IPS DF 19.7 (cell line): ENCODE results near the gene ADM5.

ENCODE experiments used
- DNase-seq: peaks from one replicate; pipeline ENCODE4 v3.0.0-alpha.2; 2013; ENCODE audit warnings: low read depth, low spot score

Gene ADM5

DNA sequence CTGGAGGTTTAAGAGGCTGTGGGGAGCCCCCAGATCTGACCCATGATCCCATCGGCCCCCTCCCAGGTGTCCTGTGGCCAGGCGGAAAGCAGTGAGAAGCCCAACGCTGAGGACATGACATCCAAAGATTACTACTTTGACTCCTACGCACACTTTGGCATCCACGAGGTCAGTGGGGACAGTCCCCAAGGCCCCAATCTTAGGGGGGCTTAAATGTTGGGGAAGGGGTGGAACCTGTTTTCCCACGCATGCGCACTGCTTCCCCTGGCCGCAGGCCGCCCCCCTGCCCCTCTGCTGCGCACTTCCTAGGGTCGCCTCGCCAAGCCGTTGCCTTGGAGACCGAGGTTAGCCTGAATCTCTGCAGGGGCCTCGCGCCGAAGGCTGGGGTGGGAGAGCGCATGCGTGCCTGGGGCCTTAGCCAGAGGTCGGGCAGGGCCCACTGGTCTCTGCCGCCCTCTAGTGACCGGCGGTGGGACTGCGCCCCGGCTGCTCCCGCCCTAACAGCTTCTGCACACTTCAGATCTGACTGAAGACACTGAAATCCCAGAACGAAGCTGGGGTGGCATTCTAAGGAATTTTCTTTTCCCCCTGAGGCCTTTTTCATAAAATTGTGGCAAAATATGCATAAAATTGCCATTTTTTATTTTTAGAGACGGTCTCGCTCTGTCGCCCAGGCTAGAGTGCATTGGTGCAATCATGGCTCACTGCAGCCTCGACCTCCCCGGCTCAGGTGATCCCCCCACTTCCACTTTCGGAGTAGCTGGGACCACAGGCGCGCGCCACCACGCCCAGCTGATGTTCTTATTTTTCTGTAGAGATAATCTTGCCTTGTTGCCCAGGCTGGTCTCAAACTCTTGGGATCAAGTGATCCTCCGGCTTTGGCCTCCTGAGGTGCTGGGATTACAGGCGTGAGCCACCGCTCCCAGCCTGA is 8.7 kb upstream of the ADM5 start:
- no peak for DNase-seq

DNA sequence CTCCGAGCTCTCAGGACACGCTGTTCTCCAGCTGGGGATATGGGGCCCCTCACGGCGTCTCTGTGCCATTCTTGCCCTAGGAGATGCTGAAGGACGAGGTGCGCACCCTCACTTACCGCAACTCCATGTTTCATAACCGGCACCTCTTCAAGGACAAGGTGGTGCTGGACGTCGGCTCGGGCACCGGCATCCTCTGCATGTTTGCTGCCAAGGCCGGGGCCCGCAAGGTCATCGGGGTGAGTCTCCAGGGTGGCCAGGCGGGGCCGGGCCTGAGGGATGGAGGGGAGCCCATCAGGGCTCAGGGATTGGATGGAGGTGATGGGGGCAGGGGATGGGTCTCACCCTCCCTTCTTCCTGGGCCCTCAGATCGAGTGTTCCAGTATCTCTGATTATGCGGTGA is 7.6 kb upstream of the ADM5 start:
- DNase-seq = no peak

DNA sequence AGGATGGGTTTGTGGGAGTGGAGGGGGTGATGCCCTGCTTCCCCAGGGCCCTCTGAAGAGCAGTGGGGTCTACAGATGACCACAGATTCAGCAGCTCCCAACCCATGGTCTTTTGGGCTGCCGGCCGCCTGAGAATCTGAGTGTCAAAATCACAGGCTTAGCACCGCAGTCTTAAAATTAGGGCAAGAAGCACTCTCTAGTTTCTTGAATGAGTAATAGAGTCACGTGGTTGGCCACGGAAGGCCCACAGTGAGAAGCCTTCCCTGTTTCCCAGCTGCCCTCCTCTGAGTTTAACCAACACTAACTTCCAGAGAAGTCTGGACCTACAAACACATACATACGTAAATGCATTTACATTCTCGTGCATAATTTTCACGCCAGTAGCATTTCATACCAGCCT is 7.1 kb upstream of the ADM5 start:
- no peak for DNase-seq

DNA sequence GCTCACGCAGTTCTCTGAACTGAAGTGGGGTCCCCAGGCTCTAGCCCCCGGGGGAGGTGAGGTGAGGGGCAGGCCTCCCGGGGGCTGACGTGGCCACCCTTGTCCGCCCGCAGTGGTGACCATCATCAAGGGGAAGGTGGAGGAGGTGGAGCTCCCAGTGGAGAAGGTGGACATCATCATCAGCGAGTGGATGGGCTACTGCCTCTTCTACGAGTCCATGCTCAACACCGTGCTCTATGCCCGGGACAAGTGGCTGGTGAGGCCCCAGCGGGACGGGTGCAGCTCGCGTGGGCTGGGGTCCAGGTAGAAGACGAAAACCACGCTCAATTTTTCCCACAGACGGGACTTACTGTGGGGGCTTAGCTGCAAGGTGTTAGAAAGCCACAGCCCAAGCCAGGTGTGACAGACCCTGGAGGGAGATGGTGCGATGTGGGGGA is 5.6 kb upstream of the ADM5 start:
- no peak for DNase-seq

DNA sequence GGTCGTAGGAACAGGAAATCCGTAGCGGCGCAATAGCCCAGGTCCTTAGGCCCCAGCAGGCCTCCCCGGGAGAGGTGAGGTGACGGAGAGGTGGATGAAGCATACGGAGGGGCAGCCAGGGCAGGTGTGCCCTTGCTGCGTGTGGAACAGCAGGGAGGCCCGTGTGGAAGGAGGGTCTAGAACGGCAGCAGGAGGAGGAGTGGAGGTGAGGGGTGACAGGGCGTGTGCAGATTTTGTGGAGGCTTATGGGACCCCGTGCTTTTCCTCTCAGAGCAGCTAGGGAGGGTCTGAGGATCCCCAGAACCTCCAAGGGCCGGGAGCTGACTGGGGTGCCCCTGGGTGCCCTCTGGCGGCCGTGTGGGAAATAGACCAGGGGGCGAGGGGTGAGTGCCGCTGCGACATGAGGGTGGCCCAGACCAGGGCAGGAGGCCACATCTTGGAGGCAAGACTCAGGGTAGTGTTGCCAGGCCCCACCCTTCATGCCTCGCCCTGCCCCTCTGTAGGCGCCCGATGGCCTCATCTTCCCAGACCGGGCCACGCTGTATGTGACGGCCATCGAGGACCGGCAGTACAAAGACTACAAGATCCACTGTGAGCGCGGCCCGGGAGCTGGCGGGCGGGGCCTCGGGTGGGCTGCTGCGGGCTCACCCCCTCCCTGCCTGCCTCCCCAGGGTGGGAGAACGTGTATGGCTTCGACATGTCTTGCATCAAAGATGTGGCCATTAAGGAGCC is 5.0 kb upstream of the ADM5 start:
- DNase-seq = no peak

DNA sequence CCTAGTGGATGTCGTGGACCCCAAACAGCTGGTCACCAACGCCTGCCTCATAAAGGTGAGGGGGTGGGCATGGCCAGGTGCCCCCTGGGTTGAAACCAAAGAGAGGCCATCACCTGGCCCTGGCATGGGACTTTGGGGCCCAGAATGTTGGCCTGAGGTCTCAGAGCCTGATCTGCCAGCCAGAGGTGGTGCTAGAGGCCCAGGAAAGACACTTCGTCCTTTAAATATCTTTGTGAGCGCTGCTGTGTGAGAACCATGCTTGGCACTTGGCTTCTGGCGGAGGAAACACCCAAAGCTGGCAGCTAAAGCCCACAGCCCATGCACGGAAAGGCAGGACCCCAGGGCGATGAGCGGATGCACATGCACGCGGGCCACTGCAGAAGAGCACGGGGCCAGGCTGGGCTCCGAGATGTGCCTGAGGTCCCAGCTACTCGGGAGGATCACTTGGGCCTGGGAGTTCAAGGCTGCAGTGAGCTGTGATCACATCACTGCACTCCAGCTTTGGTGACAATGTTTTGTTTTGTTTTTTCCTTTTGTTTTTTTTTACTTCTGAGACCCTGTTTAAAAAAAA is 4.3 kb upstream of the ADM5 start:
- DNase-seq = no peak

DNA sequence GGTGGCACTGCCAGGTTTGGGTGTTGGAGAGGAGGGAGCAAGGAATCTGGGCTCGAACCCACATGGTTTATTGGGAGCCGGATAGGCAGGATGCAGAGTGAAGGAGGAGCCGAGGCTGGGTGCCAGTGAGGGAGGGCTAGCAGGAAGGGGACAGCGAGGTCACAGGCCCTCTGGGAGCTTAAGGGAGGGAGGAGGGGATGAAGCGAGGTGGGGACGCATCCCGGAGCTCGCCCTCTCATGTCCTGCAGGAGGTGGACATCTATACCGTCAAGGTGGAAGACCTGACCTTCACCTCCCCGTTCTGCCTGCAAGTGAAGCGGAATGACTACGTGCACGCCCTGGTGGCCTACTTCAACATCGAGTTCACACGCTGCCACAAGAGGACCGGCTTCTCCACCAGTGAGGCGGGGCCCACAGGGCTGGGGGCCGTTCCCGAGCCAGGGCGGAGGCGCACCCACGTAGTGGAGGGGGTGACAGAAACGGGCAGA is 3.5 kb upstream of the ADM5 start:
- DNase-seq = no peak

DNA sequence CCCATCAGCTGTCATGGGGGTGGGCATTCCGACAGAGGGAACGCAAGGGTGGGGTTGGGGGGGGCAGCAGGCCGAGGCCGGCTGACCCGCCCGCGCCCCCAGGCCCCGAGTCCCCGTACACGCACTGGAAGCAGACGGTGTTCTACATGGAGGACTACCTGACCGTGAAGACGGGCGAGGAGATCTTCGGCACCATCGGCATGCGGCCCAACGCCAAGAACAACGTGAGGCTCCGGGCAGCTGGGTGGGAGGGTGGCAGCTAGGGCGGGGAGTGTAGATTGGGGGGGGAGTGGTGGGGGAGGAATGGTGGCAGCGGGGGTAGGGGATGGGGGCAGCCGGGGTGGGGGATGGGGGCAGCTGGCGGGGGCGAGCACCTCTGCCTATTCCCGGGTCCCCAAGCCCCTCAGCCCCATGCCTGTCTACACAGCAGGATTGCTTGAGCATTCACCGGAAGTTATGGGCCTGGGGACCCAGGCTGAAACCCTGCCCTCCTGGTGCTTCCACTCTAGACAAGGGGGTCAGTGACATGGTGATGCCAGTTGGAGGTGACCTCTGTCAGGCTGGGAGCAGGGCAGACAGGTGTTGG is 2.8 kb upstream of the ADM5 start:
- DNase-seq = no peak

DNA sequence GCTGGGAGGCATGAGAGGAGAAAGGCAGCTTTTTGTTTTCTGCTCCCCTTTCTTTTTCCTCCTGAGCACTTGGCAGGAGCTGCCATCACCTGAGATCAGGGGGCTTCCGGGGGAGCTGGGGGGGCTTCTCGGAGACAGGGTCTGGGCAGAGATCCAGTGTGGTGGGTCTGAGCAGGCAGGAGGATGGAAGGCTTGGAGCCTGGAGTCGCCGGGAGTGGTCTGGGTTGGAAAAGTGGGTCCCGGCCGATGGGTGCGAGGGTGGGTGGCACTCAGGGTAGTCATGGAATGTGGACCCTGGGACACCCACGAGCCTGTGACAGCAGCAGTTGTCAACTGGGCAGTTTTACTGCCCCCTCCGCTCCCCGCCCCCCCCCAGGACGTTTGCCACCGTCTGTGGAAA is 2.2 kb upstream of the ADM5 start:
- no peak for DNase-seq

DNA sequence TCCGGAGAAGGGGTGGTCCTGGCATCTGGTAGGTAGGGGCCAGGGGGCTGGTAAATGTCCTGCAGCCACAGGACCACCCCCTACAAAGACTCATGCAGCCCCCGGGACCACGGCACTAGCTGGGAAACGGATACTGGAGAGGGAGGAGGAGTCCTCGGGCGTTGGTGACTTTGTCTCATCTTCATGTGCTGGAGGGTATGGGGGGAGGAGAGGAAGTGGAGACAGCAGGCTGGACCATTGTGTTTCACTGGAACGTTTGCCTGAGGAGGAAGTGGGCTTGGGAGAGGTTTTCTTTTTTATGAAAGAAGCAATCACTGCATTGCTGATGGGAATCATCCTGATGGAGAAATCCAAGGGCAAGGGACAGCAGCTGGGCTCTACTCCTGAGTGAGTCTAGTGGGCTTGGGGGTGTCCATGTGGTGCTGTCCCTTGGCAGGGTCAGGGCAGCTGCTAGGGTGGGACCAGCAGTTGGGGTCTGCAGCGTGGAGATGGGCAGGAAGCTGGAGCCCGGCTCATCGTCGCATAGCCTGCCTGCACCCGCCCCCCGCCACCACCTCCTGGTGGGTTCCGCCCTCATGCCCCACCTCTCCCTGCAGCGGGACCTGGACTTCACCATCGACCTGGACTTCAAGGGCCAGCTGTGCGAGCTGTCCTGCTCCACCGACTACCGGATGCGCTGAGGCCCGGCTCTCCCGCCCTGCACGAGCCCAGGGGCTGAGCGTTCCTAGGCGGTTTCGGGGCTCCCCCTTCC is 1.7 kb upstream of the ADM5 start:
- no peak for DNase-seq

DNA sequence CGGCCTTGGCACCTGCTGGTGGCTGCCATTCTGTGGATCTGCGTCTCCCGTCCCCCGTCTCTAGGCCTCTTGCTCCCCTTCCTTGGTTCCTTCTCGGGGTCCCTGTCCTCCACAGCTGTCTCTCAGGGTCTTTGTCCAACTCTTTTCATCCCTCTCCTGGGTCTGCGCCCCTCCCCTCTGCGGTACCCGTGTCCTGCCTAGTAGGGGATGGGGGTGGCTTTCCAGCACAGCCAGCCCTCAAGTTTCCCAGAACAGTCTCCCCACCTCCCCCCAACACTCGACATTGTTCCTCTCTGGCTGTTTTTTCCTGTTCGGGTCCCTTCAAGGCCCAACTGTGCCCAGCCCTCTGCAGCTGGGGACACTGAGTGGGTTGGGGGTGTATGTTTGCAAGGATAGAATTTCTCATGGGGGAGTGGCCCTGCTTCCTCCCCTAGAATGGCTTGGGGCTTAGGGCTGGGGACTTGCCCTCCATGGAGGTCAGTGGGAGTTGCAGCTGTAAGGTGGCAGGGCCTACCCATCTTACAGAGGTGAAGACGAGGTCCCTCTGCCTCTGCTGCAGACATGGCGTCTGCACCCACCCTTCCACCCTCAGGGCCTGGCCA is 762 bp upstream of the ADM5 start:
- no peak for DNase-seq

DNA sequence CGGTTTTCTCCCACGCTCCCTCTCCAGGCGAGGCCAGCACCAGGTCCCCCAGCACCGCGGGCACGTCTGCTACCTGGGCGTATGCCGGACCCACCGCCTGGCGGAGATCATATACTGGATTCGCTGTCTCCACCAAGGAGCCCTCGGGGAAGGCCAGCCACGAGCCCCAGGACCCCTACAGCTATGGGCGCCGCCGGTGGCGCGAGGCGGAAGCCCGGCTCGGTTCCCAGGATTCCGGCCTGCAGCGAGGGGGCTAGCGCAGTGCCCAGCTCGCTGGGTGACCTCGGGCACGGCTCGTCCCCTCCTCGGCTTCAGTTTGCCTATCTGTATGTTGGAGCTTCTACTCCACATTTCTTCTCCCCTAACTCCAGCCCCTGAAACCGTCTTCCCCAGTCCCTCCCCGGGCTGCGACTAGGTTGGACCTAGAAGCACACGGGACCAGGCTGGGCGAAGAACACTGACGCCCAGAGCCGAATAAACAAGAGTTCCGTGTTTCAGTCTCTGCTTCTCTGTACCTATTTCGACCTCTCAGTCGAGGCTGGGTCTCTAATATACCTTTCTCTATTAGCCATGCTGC is 773 bp downstream of the ADM5 start:
- no peak for DNase-seq

DNA sequence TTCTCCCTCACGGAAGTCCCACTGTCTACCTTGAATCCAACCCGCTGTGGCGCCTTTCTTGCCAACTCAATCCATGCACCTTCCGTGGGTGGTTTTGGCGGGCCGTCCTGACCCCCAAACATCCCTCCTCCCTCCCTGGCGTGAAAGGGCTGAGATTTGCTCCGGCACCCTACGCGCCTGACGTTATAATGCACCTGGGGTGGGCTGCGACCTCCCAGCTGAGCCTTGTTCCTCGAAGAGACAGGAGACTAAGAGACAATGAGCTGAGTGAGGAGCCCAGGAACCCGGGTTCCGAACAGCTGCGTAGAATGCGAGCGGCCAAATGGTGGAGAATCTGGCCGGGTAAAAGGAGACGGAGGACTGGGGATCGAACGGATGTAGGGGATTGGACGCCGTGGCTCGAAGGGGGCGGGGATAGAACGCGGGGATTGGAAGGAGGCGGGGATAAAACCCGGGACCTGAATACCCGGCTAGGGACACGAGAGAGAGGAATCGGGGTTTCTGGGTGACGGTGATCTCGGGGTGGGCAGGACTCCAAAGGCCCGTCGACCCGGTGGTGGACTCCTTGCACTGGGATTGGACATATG is 1.4 kb downstream of the ADM5 start, which contains the start of gene CPT1C:
CPT1C (plus strand) TSS at position 461 of the 587 bp plus-strand sequence. CDS start 1,137 bp downstream, outside the sequence.
- peak; percentile 75 for DNase-seq

DNA sequence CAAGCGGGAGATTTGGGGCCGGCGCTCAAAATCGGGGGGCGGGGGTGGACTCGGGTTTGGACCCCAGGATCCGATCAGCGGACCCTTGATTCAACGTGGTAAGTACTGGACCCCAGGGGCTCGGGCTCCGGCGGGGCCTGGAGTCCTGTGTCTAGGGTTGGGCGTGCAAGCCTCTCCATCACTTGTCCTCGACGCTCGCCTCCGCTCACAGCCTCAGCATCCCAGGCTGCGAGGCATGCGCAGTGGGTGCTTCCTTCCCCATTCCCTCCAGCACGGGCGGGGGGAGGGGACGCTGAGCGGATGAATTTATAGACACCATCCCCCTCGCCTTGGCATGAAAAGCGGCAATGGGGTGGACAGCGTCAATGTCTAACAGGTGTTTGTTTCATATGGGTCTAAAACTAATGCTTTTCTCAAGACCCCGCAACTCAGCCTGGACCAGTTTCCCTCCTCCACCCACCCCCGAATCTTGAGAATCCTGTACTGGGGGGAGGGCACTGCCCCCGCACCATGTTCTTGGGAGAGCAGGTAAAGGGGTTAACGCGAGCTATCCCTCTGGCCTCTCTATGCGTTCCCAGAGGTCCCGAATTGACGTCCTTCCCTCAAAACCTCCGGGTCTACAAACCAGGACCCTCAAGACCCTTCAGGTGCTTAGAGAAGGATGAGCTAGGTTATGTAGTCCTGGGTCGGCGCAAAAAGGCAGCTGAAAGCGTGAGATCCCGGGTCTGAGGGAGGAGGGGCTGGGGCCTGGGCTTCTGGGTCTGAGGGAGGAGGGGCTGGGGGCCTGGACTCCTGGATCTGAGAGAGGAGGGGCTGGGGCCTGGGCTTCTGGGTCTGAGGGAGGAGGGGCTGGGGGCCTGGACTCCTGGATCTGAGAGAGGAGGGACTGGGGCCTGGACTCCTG is 2.1 kb downstream of the ADM5 start:
- no peak for DNase-seq

DNA sequence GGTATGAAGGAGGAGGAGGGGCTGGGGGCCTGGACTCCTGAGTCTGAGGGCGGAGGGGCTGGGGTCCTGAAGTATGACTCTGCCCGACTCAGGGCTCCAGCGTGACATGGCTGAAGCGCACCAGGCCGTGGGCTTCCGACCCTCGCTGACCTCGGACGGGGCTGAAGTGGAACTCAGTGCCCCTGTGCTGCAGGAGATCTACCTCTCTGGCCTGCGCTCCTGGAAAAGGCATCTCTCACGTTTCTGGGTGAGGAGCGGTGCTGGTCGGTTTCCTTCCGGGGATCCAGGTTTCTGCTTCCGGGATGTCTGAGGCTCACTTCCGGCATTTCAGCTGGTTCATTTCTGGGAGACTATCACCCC is 2.7 kb downstream of the ADM5 start:
- DNase-seq = no peak

DNA sequence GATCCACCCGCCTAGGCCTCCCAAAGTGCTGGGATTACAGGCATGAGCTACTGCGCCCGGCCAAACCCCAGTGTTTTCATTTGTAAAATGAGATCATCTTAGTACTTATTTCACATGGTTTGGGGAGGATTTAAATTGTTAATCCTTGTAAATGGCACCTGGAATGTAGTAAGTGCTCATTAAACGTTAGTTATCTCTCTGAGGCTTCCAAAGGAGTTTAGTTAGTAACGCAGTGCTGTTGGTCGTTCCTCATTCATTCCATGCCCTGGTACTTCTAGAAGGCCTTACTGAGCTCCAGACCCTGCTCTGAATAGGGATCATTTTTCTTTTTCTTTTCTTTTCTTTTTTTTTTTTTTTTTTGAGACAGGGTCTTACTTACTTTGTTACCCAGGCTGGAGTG is 6.7 kb downstream of the ADM5 start:
- DNase-seq = no peak

DNA sequence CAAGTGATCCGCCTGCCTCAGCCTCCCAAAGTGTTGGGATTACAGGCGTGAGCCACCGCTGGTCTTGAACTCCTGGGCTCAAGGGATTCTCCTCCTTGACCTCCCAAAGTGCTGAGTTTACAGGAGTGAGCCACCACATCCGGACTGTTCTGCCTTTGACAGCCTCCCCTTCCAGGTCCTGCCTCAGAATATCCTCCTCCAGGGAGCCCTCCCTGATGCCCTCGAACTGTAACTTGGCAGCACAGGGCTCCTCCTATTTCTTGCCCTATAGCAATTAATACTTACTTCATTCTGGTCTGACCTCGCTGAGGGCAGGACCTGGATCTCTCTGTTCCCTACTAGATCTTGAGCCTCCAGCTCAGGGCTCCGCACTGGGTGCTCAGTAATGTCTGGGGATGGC is 7.5 kb downstream of the ADM5 start:
- no peak for DNase-seq

DNA sequence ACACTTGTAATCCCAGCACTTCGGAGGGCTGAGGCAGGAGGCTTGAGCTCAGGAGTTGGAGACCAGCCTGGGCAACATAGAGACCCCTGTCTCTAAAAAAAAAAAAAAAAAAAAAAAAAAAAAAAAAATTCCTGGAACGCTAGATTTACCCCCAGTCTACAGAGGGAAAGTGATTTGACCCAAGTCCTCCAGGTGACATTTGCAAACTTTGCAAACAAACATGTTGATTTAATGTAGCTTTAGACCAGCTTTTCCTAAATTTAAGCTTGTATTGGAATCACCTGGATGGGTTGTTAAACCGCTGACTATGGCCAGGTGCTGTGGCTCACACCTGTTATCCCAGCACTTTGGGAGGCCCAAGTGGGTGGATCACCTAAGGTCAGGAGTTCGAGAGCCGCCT is 10.0 kb downstream of the ADM5 start:
- DNase-seq = no peak

DNA sequence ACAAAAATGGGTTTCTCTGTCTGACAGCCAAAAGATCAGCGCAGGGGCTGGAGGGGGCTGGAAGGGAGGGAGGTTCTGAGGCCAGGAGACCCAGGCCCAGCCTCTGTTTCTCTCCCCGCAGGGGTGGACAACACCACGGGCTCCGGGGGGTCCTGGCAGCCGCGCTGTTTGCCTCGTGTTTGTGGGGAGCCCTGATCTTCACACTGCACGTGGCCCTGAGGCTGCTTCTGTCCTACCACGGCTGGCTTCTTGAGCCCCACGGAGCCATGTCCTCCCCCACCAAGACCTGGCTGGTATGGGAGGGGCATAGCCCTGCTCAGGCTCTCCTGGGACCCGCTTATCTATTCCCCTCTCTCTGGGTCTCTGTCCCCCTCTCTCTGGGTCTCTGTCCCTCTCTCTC is 11.2 kb downstream of the ADM5 start:
- no peak for DNase-seq
